ENCODE data around the gene OR1L6. TPM values are rescaled to one million over a fixed set of nuclear protein-coding genes. Genes with fewer than 3 reads are reported as not detected.

OR1L6 gene
- polyA plus RNA-seq, 1 of the 3 experiments (the other 2 are of a cell fraction): not detected

DNA sequence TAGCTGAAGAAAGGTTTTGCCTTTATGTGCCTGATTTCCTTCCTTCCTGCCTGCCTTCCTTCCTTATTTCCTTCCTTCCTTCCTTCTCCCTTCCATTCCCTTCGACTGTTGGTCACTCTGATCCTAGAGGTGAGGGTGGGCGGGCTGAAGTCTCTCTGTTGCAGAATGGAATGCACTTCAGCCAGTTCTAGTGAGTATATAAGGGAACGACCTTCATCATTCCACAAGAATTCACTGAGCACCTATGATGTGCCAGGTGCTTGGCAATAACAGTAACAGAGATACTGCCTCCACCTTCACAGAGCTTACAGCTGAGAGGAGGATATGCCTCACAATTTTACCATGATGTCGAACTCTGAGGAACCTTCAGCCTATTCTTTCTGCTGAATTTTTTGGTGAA is 37.9 kb downstream of the OR1L6 start (continued):
- TF ChIP-seq, protein P1, sequence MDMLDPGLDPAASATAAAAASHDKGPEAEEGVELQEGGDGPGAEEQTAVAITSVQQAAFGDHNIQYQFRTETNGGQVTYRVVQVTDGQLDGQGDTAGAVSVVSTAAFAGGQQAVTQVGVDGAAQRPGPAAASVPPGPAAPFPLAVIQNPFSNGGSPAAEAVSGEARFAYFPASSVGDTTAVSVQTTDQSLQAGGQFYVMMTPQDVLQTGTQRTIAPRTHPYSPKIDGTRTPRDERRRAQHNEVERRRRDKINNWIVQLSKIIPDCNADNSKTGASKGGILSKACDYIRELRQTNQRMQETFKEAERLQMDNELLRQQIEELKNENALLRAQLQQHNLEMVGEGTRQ (IDR thresholded peaks at IDR 0.05; ENCODE audit: borderline replicate concordance, low read depth, low read length): no peak
- no peak for TF ChIP-seq NRF1 (IDR thresholded peaks at IDR 0.05; ENCODE audit: low read depth, low read length)
- no peak for TF ChIP-seq RFX5 (IDR thresholded peaks at IDR 0.05; ENCODE audit: low read length)
- no peak for TF ChIP-seq FOXM1 (IDR thresholded peaks at IDR 0.05; ENCODE audit: low read depth)
- TF ChIP-seq FOXJ3 (CRISPR knock-in tag; IDR thresholded peaks at IDR 0.05): no peak
- TF ChIP-seq SIN3A (IDR thresholded peaks at IDR 0.05; ENCODE audit: borderline replicate concordance, low read depth, low read length): no peak
- no peak for TF ChIP-seq MXI1 (IDR thresholded peaks at IDR 0.05; ENCODE audit: low read depth, low read length)

DNA sequence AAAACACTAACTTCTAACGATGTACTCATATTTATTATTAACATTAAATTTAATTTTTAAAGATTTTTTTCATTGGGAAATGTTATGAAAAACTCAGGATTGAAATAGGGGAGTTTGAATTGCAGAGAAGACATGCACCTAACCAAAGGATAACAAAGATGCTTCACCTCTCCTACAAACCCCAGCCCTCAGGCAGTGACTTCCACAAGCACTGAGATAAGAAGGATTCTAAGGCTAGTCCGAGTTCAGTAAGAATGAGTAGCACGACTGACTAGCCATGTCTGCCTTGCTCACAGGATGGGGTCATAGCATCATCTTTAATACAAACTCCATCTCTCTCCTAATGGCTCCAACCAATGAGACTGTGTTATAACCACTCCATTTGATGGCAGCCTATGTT is 39.6 kb downstream of the OR1L6 start:
- no peak for DNase-seq
- Histone ChIP-seq H3K27ac (ENCODE audit: low read depth in 2 of 2, low read length in 1 of 2) (no peak overlapping the region), H3K79me2 (ENCODE audit: insufficient read depth) (no peaks in the 10 kb centered on the region), H4K20me1 (ENCODE audit: insufficient read depth) (no peaks in the 10 kb centered on the region), H3K9ac (no peak overlapping the region), H2AFZ (ENCODE audit: low read depth) (no peak overlapping the region), H3K9me2 (no peaks in the 10 kb centered on the region), H3K36me3 (replicated peaks in 1 of 2; ENCODE audit: control insufficient read depth in 1 of 2, insufficient read depth in 2 of 2, low read length in 1 of 2) (no peaks in the 10 kb centered on the region), H3K9me3 (no peaks in the 10 kb centered on the region), H3K4me3 (ENCODE audit: low read depth in 2 of 2, low read length in 1 of 2) (no peak overlapping the region), H3K27me3 (ENCODE audit: insufficient read depth) (no peaks in the 10 kb centered on the region; the same call in 1 of the 2 replicates), H3K4me1 (ENCODE audit: control insufficient read depth in 1 of 2, insufficient read depth in 2 of 2, low read depth in 1 of 2, low read length in 1 of 2) (no peaks in the 10 kb centered on the region), H3F3A (replicated peaks; ENCODE audit: insufficient read depth) (no peaks in the 10 kb centered on the region), H3K4me2 (no peak overlapping the region)
- WGBS (ENCODE audit: low lambda C conversion rate): under 1% methylated on average over 3 of the region's 3 CpGs
- TF ChIP-seq FOSL2 (IDR thresholded peaks at IDR 0.05; ENCODE audit: borderline replicate concordance, low read depth) (no peak), JUND (IDR thresholded peaks at IDR 0.05) (no peak), SMC3 (IDR thresholded peaks at IDR 0.05; ENCODE audit: low read depth, low read length) (no peak), FOXJ3 (CRISPR knock-in tag; IDR thresholded peaks at IDR 0.05) (no peak), RCOR1 (IDR thresholded peaks at IDR 0.05; ENCODE audit: low read length) (no peak), TCF12 (IDR thresholded peaks at IDR 0.05) (no peak)
- TF ChIP-seq, protein P2, sequence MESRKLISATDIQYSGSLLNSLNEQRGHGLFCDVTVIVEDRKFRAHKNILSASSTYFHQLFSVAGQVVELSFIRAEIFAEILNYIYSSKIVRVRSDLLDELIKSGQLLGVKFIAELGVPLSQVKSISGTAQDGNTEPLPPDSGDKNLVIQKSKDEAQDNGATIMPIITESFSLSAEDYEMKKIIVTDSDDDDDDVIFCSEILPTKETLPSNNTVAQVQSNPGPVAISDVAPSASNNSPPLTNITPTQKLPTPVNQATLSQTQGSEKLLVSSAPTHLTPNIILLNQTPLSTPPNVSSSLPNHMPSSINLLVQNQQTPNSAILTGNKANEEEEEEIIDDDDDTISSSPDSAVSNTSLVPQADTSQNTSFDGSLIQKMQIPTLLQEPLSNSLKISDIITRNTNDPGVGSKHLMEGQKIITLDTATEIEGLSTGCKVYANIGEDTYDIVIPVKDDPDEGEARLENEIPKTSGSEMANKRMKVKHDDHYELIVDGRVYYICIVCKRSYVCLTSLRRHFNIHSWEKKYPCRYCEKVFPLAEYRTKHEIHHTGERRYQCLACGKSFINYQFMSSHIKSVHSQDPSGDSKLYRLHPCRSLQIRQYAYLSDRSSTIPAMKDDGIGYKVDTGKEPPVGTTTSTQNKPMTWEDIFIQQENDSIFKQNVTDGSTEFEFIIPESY (IDR thresholded peaks at IDR 0.05; ENCODE audit: borderline replicate concordance, low read depth): no peak
- CTCF ChIA-PET: no interaction called here
- POLR2A ChIA-PET: no interaction called here

DNA sequence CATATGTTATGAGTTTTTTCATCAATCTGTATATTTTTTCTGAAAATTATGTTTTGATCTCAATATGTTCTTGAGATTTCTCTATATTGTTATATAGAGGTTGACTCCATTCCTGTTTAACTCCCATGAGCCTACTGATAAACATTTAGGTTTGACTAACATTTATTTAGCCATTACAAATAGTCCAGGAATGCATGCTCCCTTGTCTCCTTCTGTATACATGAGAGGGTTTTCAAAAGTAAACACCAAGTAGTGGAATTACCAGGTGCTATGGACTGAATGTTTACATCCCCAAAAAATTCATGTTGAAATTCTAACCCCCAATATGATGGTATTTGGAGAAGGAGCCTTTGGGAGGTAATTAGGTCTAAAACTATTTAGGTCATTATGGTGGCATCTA is 43.2 kb downstream of the OR1L6 start:
- no peaks in the 10 kb centered on the region for H3K36me3 ChIP-seq (replicated peaks in 1 of 2; ENCODE audit: control insufficient read depth in 1 of 2, insufficient read depth in 2 of 2, low read length in 1 of 2)
- H3K4me1 ChIP-seq (ENCODE audit: control insufficient read depth in 1 of 2, insufficient read depth in 2 of 2, low read depth in 1 of 2, low read length in 1 of 2): no peaks in the 10 kb centered on the region
- no peak overlapping the region for H3K4me2 ChIP-seq
- no peaks in the 10 kb centered on the region; the same call in 1 of the 2 replicates for H3K27me3 ChIP-seq (ENCODE audit: insufficient read depth)
- POLR2A ChIA-PET: no interaction called here
- CTCF ChIA-PET: interaction anchor here (1.2 kb wide), 1 partner anchor 286 kb away, joined by 3 read pairs; no protein-coding TSS in a partner anchor
- no peak overlapping the region for H3K9ac ChIP-seq
- H3K9me3 ChIP-seq: no peaks in the 10 kb centered on the region
- DNase-seq: no peak
- no peaks in the 10 kb centered on the region for H4K20me1 ChIP-seq (ENCODE audit: insufficient read depth)
- no peak overlapping the region for H3K27ac ChIP-seq (ENCODE audit: low read depth in 2 of 2, low read length in 1 of 2)
- no peaks in the 10 kb centered on the region for H3K9me2 ChIP-seq
- no peaks in the 10 kb centered on the region for H3F3A ChIP-seq (replicated peaks; ENCODE audit: insufficient read depth)
- no peak overlapping the region for H2AFZ ChIP-seq (ENCODE audit: low read depth)
- no peak for TF ChIP-seq FOSL2 (IDR thresholded peaks at IDR 0.05; ENCODE audit: borderline replicate concordance, low read depth)
- TF ChIP-seq RXRA (IDR thresholded peaks at IDR 0.05; ENCODE audit: borderline replicate concordance, low read depth): no peak
- no peak for TF ChIP-seq EZH2phosphoT487 (IDR thresholded peaks at IDR 0.05; ENCODE audit: borderline replicate concordance, low read depth)
- no peak for TF ChIP-seq NFIC (IDR thresholded peaks at IDR 0.05; ENCODE audit: borderline replicate concordance)
- TF ChIP-seq, protein P3, sequence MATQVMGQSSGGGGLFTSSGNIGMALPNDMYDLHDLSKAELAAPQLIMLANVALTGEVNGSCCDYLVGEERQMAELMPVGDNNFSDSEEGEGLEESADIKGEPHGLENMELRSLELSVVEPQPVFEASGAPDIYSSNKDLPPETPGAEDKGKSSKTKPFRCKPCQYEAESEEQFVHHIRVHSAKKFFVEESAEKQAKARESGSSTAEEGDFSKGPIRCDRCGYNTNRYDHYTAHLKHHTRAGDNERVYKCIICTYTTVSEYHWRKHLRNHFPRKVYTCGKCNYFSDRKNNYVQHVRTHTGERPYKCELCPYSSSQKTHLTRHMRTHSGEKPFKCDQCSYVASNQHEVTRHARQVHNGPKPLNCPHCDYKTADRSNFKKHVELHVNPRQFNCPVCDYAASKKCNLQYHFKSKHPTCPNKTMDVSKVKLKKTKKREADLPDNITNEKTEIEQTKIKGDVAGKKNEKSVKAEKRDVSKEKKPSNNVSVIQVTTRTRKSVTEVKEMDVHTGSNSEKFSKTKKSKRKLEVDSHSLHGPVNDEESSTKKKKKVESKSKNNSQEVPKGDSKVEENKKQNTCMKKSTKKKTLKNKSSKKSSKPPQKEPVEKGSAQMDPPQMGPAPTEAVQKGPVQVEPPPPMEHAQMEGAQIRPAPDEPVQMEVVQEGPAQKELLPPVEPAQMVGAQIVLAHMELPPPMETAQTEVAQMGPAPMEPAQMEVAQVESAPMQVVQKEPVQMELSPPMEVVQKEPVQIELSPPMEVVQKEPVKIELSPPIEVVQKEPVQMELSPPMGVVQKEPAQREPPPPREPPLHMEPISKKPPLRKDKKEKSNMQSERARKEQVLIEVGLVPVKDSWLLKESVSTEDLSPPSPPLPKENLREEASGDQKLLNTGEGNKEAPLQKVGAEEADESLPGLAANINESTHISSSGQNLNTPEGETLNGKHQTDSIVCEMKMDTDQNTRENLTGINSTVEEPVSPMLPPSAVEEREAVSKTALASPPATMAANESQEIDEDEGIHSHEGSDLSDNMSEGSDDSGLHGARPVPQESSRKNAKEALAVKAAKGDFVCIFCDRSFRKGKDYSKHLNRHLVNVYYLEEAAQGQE (IDR thresholded peaks at IDR 0.05; ENCODE audit: low read depth, low read length): no peak
- no peak for TF ChIP-seq TCF12 (IDR thresholded peaks at IDR 0.05)
- TF ChIP-seq RCOR1 (IDR thresholded peaks at IDR 0.05; ENCODE audit: low read length): no peak
- TF ChIP-seq SIN3A (IDR thresholded peaks at IDR 0.05; ENCODE audit: borderline replicate concordance, low read depth, low read length): no peak
- H3K4me3 ChIP-seq (ENCODE audit: low read depth in 2 of 2, low read length in 1 of 2): no peak overlapping the region
- no peaks in the 10 kb centered on the region for H3K79me2 ChIP-seq (ENCODE audit: insufficient read depth)
